Activated CD8-positive, alpha-beta memory T cell treated with anti-CD3 and anti-CD28 coated beads, Interleukin-2, amount 50 U/mL, for 1 hour (primary cell): ENCODE measurements around the gene SPOCK2.
A peak's percentile ranks its signal among the peaks of the same experiment; 100 is the strongest.

Source experiments
- DNase-seq: peaks from one replicate; pipeline ENCODE4 v3.0.0-alpha.2; 2020; ENCODE audit errors: extremely low read depth

SPOCK2 gene

GRCh38 chr10:72088889-72089575, 681 bp upstream of the SPOCK2 start:
- DNase-seq = no peak

GRCh38 chr10:72087392-72087968, 871 bp downstream of the SPOCK2 start:
- DNase-seq = no peak

GRCh38 chr10:72086466-72087391, 1.6 kb downstream of the SPOCK2 start:
- DNase-seq = no peak

- no peak for DNase-seq
These were observed 2.4 kb downstream of the SPOCK2 start for GRCh38 chr10:72085864-72086465.

GRCh38 chr10:72085166-72085565, 3.2 kb downstream of the SPOCK2 start:
- no peak for DNase-seq

- no peak for DNase-seq
These were observed 4.4 kb downstream of the SPOCK2 start for GRCh38 chr10:72083790-72084459.

- DNase-seq = no peak
These were observed 5.2 kb downstream of the SPOCK2 start for GRCh38 chr10:72082856-72083789.

- no peak for DNase-seq
These were observed 6.4 kb downstream of the SPOCK2 start for GRCh38 chr10:72081772-72082590.

- DNase-seq = no peak
These were observed 7.1 kb downstream of the SPOCK2 start for GRCh38 chr10:72081210-72081609.

GRCh38 chr10:72080042-72080975, 8.0 kb downstream of the SPOCK2 start:
- DNase-seq = no peak

GRCh38 chr10:72079356-72079755, 9.0 kb downstream of the SPOCK2 start:
- DNase-seq = peak; percentile 90

GRCh38 chr10:72077275-72077990, 10.9 kb downstream of the SPOCK2 start:
- no peak for DNase-seq

- no peak for DNase-seq
These were observed 11.6 kb downstream of the SPOCK2 start for GRCh38 chr10:72076756-72077155.

GRCh38 chr10:72075376-72076115, 12.8 kb downstream of the SPOCK2 start:
- DNase-seq = no peak

- DNase-seq = no peak
These were observed 13.6 kb downstream of the SPOCK2 start for GRCh38 chr10:72074574-72075375.
